Measurements from ENCODE around the gene SNAI3. TPM values are rescaled to one million over a fixed set of nuclear protein-coding genes. Genes with fewer than 3 reads are reported as not detected.

SNAI3 gene
- total and polyA plus RNA-seq, 2 donors (not counting 1 experiment from before 2014, with no cell fraction given): 6.5 to 8.8 TPM

DNA sequence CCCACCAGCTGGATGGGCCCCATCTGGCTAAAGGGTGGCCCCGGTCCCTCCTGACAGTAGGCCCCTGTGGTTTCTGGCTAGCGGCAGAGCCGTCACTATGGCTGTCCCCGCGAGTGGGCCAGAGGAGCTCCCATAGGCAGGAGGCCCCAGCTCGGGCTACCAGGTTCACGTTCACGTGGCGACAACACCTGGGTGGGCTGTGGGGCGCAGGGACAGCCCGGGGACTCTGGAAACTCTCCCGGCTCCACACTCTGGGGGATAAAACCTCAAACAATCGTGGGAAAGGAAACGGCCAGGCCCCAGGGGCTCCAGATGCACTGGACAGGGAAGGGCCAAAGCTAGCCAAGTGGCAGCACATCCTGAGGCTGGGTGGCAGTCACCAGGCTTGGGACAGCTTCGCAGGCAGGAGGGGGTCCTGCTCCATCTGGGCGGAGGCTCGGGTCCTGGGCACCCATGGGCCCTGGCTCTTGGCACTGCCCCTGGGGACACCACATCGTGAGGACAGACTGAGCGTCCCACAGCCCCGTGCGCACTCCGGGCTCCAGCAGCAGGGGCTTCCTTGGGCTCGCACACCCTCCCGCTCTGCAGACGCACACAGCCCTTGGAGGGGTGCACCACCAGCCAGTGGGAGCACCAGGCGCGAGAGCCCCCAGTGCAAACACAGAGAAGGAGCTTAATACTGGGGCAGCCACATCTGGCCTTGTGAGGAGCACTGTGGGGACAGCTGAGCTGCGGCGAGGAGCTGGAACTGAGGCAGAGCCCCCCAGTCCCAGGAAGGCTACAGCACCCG, 15.5 kb upstream of the SNAI3 start:
- intact Hi-C loops (cut with micrococcal nuclease): loop anchor here (1.0 to 2.0 kb wide), 5 partner anchors 15 to 67 kb away; partner anchors contain the start of genes CYBA, MVD and SNAI3
- Histone ChIP-seq H3K27me3 (replicated peaks in 1 of 4; ENCODE audit: control extremely low read depth in 1 of 4, control insufficient read depth in 3 of 4, insufficient read depth in 4 of 4, low read length in 3 of 4) (no peaks in the 10 kb centered on the region), H3K9ac (ENCODE audit: low read length) (peak overlapping the region; percentile 60), H3K4me2 (replicated peaks; ENCODE audit: low read depth, low read length, poor library complexity, severe bottlenecking) (peak overlapping the region; percentile 98), H3K79me2 (ENCODE audit: control insufficient read depth, insufficient read depth, low read length) (peaks cover 64% of the 10 kb centered on the region), H3K4me3 (ENCODE audit: control extremely low read depth in 1 of 5, extremely low read depth in 1 of 5, insufficient read depth in 1 of 5, low read depth in 2 of 5, low read length in 4 of 5) (peak overlapping the region; percentile 14 to 69 (median 54)), H2AFZ (ENCODE audit: insufficient read depth, low read depth, low read length, poor library complexity, severe bottlenecking) (peak overlapping the region; percentile 44), H4K20me1 (ENCODE audit: control insufficient read depth, insufficient read depth, low read length, poor library complexity, severe bottlenecking) (peaks cover 18% of the 10 kb centered on the region), H3K36me3 (replicated peaks in 1 of 2; ENCODE audit: control extremely low read depth in 1 of 2, control insufficient read depth in 1 of 2, extremely low read depth in 1 of 2, insufficient read depth in 2 of 2, low read length in 1 of 2) (peaks cover 0 to 34% of the 10 kb centered on the region in 2 experiments), H3K9me3 (ENCODE audit: control extremely low read depth in 1 of 3, control insufficient read depth in 2 of 3, insufficient read depth in 1 of 3, low read length in 2 of 3) (no peaks in the 10 kb centered on the region), H3K4me1 (ENCODE audit: control insufficient read depth in 2 of 2, insufficient read depth in 2 of 2, low read length in 2 of 2) (peaks cover 62 to 86% of the 10 kb centered on the region in 2 donors), H3K27ac (ENCODE audit: low read length in 2 of 2) (peak overlapping the region; percentile 84 to 91)
- DNase-seq: no peak
- no peaks in the 10 kb centered on the region for H3K27me3 Mint-ChIP-seq
- ChIA-PET CTCF (interaction anchor here (0.8 to 2.1 kb wide), 7 partner anchors 11 to 264 kb away, joined by 3 to 13 read pairs (median 3); no protein-coding TSS in a partner anchor), POLR2A (interaction anchor here (0.9 to 2.6 kb wide), 11 partner anchors 10 to 64 kb away, joined by 3 to 14 read pairs (median 4); partner anchors contain the start of genes IL17C and SNAI3)
- ATAC-seq (ENCODE audit: low read depth): no peak
- WGBS (ENCODE audit: insufficient coverage): 45% methylated on average over 30 of the region's 30 CpGs
- no peaks in the 10 kb centered on the region for H3K9me3 Mint-ChIP-seq (ENCODE audit: insufficient read depth)
- peak overlapping the region; percentile 84 for H3K4me3 Mint-ChIP-seq
- H3K4me1 Mint-ChIP-seq: peaks cover 70% of the 10 kb centered on the region
- peak overlapping the region; percentile 96 for H3K27ac Mint-ChIP-seq
- TF ChIP-seq, protein P1, sequence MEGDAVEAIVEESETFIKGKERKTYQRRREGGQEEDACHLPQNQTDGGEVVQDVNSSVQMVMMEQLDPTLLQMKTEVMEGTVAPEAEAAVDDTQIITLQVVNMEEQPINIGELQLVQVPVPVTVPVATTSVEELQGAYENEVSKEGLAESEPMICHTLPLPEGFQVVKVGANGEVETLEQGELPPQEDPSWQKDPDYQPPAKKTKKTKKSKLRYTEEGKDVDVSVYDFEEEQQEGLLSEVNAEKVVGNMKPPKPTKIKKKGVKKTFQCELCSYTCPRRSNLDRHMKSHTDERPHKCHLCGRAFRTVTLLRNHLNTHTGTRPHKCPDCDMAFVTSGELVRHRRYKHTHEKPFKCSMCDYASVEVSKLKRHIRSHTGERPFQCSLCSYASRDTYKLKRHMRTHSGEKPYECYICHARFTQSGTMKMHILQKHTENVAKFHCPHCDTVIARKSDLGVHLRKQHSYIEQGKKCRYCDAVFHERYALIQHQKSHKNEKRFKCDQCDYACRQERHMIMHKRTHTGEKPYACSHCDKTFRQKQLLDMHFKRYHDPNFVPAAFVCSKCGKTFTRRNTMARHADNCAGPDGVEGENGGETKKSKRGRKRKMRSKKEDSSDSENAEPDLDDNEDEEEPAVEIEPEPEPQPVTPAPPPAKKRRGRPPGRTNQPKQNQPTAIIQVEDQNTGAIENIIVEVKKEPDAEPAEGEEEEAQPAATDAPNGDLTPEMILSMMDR (IDR thresholded peaks at IDR 0.05): no peak
- TF ChIP-seq EZH2 (IDR thresholded peaks at IDR 0.05; ENCODE audit: borderline replicate concordance, insufficient read depth, low read depth, low read length, poor library complexity, severe bottlenecking): no peak

All from B cell (primary cell).